HG03469 (cell line): Measurements from ENCODE around the gene SH3BP5.

Experiments used
- ATAC-seq: cut with Tn5 transposase; IDR thresholded peaks from one replicate; pipeline ENCODE4 v1.9.1; 2021; ENCODE audit warnings: mild to moderate bottlenecking, moderate library complexity, moderate number of reproducible peaks; ENCODE audit not compliant: unreplicated experiment

SH3BP5 gene

GRCh38 chr3:15261274-15261673 is 71.1 kb downstream of the SH3BP5 start:
- no peak for ATAC-seq

DNA sequence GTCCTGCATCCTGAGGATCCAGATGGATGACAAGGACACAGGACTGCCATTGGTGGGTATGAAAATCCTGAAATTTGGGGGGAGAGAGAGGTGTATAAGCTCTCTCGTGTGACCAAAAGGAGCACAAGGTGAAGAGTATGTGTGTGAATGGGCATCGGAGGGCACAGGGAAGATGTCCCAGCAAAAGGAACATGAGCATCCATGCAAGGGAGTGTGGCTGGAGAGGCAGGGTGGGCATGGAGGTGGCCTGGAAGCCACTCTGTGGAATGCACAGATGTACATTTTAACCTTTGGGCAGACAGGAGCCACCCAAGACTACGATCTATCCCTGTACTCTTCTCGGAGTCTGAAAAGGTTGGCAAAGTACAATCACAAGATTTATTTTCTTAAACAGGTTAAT is 71.9 kb downstream of the SH3BP5 start:
- ATAC-seq: no peak

- no peak for ATAC-seq
Measured at GRCh38 chr3:15258720-15259119, 73.7 kb downstream of the SH3BP5 start.

DNA sequence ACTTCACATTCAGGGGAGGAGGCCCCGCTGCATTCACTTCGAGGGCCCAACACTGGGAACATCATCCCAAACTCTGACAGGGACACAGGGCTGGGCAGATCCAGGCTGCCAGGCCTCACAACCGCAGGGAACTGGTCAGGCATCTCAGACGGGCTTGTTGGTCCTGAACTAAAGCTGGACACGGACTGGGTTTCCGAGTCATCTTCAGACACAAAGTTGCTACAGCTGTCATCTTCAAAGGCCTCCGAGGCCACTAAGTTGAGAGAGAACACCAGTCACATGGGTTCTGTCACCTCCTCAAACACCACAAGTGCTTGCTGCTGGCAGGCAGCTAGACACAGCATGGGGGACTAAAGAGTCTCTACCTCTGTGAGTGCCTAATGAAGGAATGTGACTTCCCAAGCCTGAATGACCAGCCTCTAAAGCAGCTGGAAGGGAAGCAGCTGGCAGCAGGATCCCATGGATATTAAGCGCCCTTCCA is 75.5 kb downstream of the SH3BP5 start:
- no peak for ATAC-seq

- ATAC-seq: no peak
Measured at GRCh38 chr3:15255215-15255614, 77.2 kb downstream of the SH3BP5 start.

DNA sequence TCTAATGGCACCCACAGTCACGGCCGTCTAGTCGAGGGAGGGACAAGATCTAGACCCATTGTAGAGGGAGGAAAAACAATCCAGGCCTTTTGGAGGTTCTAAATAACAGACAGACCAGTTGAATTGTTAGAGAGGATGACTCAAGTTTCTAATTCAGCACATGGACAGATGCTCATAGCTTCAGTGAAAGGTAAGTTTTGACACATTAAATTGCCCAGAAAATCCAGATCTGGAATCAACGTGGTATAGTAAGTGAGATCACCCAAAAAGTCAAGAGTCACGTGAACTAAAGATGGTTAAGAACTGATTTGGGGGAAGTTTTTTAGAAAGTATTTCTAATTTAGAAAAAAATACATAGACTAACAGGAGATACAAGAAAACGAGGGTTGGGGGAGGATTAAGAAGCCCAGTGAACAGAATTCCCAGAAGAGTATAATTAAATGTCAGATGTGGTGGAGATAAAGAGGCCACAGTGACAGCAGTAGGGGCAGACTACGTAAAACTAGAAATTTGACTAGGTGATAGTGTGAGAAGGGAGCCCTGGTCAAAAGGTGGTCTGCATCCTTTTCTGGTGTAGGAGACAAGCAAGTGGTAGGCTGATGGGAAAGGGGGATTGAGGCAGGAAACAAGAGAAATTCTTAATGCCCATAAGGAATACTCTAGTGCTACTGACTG is 79.2 kb downstream of the SH3BP5 start:
- ATAC-seq: no peak

- no peak for ATAC-seq
Measured at GRCh38 chr3:15246186-15246585, 86.2 kb downstream of the SH3BP5 start.

DNA sequence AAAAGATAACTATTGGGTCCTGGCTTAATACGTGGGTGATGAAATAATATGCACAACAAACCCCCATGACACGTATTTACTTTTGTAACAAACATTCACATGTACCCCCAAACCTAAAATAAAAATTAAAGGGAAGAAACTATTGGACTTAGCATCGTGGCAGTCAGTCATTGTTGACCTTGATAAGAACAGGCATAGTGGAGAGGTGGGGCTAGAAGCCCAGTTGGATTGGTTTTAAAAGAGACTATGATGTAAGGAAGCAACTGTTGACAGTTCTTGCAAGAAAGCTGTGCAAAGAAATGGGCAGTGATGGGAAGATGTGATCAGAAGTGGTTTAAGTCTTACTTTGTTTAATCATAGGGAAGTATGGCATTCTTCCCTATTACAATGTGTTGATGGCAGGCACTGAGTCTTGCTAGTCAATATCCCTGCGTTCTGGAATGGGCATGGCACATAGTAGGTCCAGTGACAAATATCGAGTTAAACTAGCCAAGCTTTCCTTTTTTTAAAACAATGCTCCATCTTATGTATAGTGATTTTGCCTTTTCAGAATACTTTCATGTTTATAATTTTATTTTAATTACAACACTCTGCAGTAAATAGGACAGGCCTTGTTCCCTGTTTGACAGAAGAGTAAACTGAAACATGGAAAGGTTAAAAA is 88.4 kb downstream of the SH3BP5 start:
- ATAC-seq: no peak

- no peak for ATAC-seq
Measured at GRCh38 chr3:15241341-15241740, 91.0 kb downstream of the SH3BP5 start.

- no peak for ATAC-seq
Measured at GRCh38 chr3:15229262-15229661, 103.1 kb downstream of the SH3BP5 start.

DNA sequence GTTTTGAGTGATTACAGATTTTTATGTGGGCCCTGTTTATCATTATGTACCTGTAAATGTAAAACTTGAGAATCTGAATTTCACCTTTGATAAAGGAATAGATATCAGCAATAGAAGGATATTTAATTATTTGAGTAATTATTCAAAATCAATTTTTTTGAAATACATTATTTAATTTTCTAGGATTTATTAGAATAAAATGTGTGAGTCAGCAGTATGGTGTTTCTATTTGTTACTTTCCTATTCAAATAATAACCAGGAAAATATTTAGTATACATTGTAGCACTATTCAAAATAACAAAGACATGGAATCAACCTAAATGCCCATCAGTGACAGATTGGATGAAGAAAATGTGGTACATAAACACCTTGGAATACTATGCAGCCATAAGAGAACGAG is 104.2 kb downstream of the SH3BP5 start:
- no peak for ATAC-seq

DNA sequence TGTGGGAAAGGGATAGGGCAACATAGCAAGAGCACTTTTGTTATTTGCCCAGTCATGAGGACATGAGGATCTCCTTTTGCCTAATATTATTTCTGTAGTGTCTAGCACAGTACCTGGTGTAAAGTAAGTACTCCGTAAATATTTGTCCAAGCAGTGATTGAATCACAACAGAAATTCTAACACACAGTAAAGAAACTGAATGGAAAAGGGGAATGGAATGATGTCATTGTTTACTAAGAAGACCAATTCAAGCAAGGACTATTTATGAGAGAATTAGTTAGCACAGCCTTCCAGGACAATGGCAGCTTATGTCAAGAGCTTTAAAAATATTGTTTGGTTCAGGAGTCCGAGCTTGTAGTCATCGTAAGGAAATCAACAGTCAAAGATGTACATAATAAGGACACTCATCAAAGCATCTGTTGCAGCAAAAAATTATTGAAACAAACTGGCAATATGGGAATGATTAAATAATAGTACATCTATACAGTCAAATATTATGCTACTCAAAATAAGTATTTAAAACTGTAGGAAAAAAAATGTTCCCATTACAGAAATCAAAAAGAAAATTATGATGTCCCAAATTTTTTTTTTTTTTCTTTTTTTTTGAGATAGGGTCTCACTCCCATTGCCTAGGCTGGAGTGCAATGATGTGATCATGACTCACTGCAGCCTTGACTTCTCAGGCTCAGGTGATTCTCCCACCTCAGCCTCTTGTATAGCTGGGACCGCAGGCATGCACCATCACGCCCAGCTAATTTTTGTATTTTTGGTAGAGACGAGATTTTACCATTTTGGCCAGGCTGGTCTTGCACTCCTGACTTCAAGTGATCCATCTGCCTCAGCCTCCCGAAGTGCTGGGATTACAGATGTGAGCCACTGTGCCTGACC is 108.5 kb downstream of the SH3BP5 start:
- no peak for ATAC-seq

DNA sequence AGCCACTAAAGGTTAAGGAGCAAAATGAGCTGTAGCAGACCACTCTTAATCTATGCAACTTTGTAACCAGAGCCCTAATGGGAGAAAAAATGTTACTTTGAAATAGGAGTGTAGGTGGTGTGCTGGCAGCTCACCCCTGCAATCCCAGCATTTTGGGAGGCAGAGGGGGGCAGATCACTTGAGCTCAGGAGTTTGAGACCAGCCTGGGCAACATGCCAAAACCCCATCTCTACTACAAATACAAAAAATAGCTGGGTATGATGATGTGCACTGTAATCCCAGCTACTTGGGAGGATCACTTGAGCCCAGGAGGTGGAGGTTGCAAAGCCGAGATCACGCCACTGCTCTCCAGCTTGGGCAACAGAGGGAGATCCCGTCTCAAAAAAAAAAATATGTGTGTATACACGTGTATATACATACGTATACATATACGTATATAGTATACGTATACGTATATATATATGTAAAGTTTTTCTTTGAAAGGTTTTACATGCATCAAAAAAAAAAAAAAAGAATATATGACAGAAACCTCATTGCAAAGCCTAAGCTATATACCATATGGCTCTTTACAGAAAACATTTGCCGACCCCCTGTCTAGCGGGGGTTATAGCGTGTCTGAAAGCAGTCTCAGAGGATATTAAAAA is 110.7 kb downstream of the SH3BP5 start:
- ATAC-seq: no peak

DNA sequence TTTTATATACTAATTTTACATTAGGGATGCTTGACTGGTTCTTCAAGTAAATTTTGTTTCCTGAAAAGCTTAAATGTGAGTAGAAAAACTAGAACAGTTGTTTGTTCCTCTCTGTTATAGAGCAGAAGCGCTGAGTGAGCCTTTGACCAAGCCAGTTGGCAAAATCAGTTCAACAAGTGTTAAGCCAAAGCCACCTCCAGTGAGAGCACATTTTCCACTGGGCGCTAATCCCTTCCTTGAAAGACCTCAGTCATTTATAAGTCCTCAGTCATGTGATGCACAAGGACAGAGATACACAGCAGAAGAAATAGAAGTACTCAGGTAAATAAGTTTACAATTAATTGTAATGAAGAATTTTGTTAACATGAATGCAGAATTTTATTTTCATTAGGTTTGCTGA is 111.7 kb downstream of the SH3BP5 start:
- no peak for ATAC-seq

GRCh38 chr3:15220056-15220455 is 112.3 kb downstream of the SH3BP5 start:
- ATAC-seq: no peak

DNA sequence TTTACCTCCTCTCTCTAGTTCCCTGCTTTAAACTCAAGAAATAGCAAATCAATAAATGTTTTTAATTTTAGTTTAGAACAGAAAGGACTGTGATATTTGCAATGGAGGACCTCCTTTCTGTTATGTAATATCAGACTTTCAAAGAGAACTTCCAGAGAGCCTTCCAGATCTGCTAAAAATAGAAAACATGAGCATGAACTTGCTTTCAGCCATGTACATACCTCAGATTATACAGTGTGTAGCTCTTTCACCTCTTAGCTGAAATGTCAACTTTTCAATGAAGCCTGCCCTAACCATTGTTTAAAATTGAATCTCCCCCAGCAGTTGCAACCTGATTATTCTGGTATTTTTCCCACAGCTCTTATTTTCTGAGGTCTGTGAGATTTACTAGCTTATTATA is 113.7 kb downstream of the SH3BP5 start:
- no peak for ATAC-seq

- no peak for ATAC-seq
Measured at GRCh38 chr3:15217841-15218267, 114.5 kb downstream of the SH3BP5 start.

- ATAC-seq: no peak
Measured at GRCh38 chr3:15217011-15217671, 115.2 kb downstream of the SH3BP5 start.

DNA sequence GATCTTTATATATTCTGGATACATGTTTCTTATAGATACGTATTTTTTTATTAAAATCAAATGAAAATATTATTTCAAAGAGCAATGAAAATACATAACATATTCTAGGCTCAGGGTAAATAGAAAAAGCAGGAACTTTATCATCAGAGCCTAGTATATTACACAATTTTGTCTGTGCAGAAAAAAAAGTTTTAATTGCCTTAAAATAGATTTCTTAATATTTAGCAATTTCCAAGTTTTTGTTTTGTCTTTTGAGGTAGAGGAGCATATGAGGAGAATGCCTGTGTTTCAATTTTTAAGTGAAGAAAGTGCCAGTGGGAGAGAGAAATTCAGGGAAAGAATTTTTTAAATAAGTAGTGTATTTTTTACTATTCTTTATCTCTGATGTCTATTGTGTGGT is 115.9 kb downstream of the SH3BP5 start:
- no peak for ATAC-seq

DNA sequence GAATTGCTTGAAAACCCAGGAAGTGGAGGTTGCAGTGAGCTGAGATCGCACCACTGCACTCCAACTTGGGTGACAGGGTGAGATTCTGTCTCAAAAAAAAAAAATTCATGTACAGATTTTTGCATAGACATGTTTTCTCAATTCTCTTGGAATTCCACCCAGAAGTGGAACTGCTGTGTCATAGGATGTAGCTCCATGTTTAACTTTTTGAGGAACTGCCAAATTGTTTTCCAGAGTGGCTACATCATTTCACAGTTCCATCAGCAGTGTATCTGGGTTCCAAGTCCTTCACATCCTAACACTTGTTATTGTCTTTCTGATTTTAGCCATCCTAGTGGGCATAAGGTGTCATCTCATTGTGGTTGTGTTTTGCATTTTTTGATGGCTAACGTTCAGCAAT is 116.4 kb downstream of the SH3BP5 start:
- no peak for ATAC-seq

GRCh38 chr3:15214758-15215157 is 117.6 kb downstream of the SH3BP5 start:
- no peak for ATAC-seq
